ENCODE results near the gene PTPRK.

DNA sequence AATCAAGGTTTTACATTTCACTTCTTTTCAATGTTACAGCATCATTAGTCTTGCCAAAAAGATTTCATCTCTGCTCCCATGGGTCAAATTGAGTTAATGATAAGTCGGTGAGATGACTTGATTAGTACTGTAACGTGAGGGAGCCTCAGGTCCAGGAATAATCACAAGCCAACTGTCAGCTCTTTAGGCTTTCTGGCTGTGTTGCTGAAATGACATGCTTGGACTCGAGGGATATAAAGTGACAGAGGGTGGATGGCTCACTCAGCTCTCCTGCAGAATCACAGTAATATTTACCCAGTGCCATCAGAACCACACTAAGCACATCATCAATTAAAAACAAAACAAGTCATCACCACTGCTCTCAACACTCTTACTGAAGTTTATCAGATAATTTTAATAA, 423.4 kb downstream of the PTPRK start:
- TF ChIP-seq POLR2A (IDR thresholded peaks at IDR 0.05; ENCODE audit: low read depth, low read length) (no peak), POLR2AphosphoS5 (IDR thresholded peaks at IDR 0.05; ENCODE audit: low read depth, low read length) (no peak), SPI1 (IDR thresholded peaks at IDR 0.05; ENCODE audit: low read depth, low read length) (no peak), TAF1 (IDR thresholded peaks at IDR 0.05; ENCODE audit: low read depth, low read length) (no peak), POU2F2 (IDR thresholded peaks at IDR 0.05; ENCODE audit: low read depth, low read length) (no peak)

Data from GM12891 (cell line).